Measurements from ENCODE around the gene KIF21A.
A peak's percentile ranks its signal among the peaks of the same experiment; 100 is the strongest.

Gene KIF21A

GRCh38 chr12:39440101-39440500 lies 2.8 kb downstream of the KIF21A start:
- in situ Hi-C loops (cut with MboI; ENCODE audit: low pct_unique_long_range_greater_than_20kb, low sequenced_read_pairs) = no loop called here
- no peak for DNase-seq

GRCh38 chr12:39435531-39435930 lies 7.4 kb downstream of the KIF21A start:
- DNase-seq = no peak
- in situ Hi-C loops (cut with MboI; ENCODE audit: low pct_unique_long_range_greater_than_20kb, low sequenced_read_pairs) = no loop called here

- no peak for DNase-seq
- in situ Hi-C loops (cut with MboI; ENCODE audit: low pct_unique_long_range_greater_than_20kb, low sequenced_read_pairs) = no loop called here
These were observed 11.1 kb downstream of the KIF21A start for GRCh38 chr12:39431797-39432196.

- no peak for DNase-seq
- in situ Hi-C loops (cut with MboI; ENCODE audit: low pct_unique_long_range_greater_than_20kb, low sequenced_read_pairs) = no loop called here
These were observed 11.7 kb downstream of the KIF21A start for GRCh38 chr12:39431002-39431796.

GRCh38 chr12:39429809-39430208 lies 13.1 kb downstream of the KIF21A start:
- in situ Hi-C loops (cut with MboI; ENCODE audit: low pct_unique_long_range_greater_than_20kb, low sequenced_read_pairs) = no loop called here
- DNase-seq = no peak

- DNase-seq = no peak
- in situ Hi-C loops (cut with MboI; ENCODE audit: low pct_unique_long_range_greater_than_20kb, low sequenced_read_pairs) = no loop called here
These were observed 15.5 kb downstream of the KIF21A start for GRCh38 chr12:39427360-39427808.

GRCh38 chr12:39426636-39427240 lies 16.2 kb downstream of the KIF21A start:
- in situ Hi-C loops (cut with MboI; ENCODE audit: low pct_unique_long_range_greater_than_20kb, low sequenced_read_pairs) = no loop called here

GRCh38 chr12:39420043-39420442 lies 22.9 kb downstream of the KIF21A start:
- in situ Hi-C loops (cut with MboI; ENCODE audit: low pct_unique_long_range_greater_than_20kb, low sequenced_read_pairs) = no loop called here
- DNase-seq = no peak

More at GRCh38 chr12:39426636-39427240, 16.2 kb downstream of the KIF21A start:
- no peak for DNase-seq

GRCh38 chr12:39419471-39419870 lies 23.4 kb downstream of the KIF21A start:
- no peak for DNase-seq
- in situ Hi-C loops (cut with MboI; ENCODE audit: low pct_unique_long_range_greater_than_20kb, low sequenced_read_pairs) = no loop called here

GRCh38 chr12:39417916-39418315 lies 25.0 kb downstream of the KIF21A start:
- in situ Hi-C loops (cut with MboI; ENCODE audit: low pct_unique_long_range_greater_than_20kb, low sequenced_read_pairs) = no loop called here
- no peak for DNase-seq

GRCh38 chr12:39413836-39414771 lies 28.8 kb downstream of the KIF21A start:
- DNase-seq = no peak
- in situ Hi-C loops (cut with MboI; ENCODE audit: low pct_unique_long_range_greater_than_20kb, low sequenced_read_pairs) = no loop called here

- DNase-seq = no peak
These were observed 30.7 kb downstream of the KIF21A start for GRCh38 chr12:39412210-39412609.

GRCh38 chr12:39406262-39406661 lies 36.7 kb downstream of the KIF21A start:
- in situ Hi-C loops (cut with MboI; ENCODE audit: low pct_unique_long_range_greater_than_20kb, low sequenced_read_pairs) = no loop called here
- no peak for DNase-seq

More at GRCh38 chr12:39412210-39412609, 30.7 kb downstream of the KIF21A start:
- in situ Hi-C loops (cut with MboI; ENCODE audit: low pct_unique_long_range_greater_than_20kb, low sequenced_read_pairs) = no loop called here

- in situ Hi-C loops (cut with MboI; ENCODE audit: low pct_unique_long_range_greater_than_20kb, low sequenced_read_pairs) = no loop called here
These were observed 37.3 kb downstream of the KIF21A start for GRCh38 chr12:39405580-39405979.

GRCh38 chr12:39404000-39404399 lies 38.9 kb downstream of the KIF21A start:
- in situ Hi-C loops (cut with MboI; ENCODE audit: low pct_unique_long_range_greater_than_20kb, low sequenced_read_pairs) = no loop called here
- DNase-seq = no peak

More at GRCh38 chr12:39405580-39405979, 37.3 kb downstream of the KIF21A start:
- DNase-seq = no peak

- no peak for DNase-seq
- in situ Hi-C loops (cut with MboI; ENCODE audit: low pct_unique_long_range_greater_than_20kb, low sequenced_read_pairs) = no loop called here
These were observed 39.5 kb downstream of the KIF21A start for GRCh38 chr12:39403376-39403775.

- in situ Hi-C loops (cut with MboI; ENCODE audit: low pct_unique_long_range_greater_than_20kb, low sequenced_read_pairs) = no loop called here
- DNase-seq = no peak
These were observed 40.0 kb downstream of the KIF21A start for GRCh38 chr12:39402922-39403321.

- peak; percentile 35 for DNase-seq
- in situ Hi-C loops (cut with MboI; ENCODE audit: low pct_unique_long_range_greater_than_20kb, low sequenced_read_pairs) = no loop called here
These were observed 41.5 kb downstream of the KIF21A start for GRCh38 chr12:39401459-39401858.

GRCh38 chr12:39395866-39396265 lies 47.1 kb downstream of the KIF21A start:
- no peak for DNase-seq
- in situ Hi-C loops (cut with MboI; ENCODE audit: low pct_unique_long_range_greater_than_20kb, low sequenced_read_pairs) = no loop called here

- in situ Hi-C loops (cut with MboI; ENCODE audit: low pct_unique_long_range_greater_than_20kb, low sequenced_read_pairs) = no loop called here
- no peak for DNase-seq
These were observed 49.0 kb downstream of the KIF21A start for GRCh38 chr12:39393890-39394289.
